Measurements from ENCODE around the gene KRT36. TPM values are rescaled to one million over a fixed set of nuclear protein-coding genes. Genes with fewer than 3 reads are reported as not detected.

The KRT36 gene
- total RNA-seq, 1 donor from 2014 or later = not detected

GRCh38 chr17:41437254-41437653, 52.5 kb downstream of the KRT36 start:
- H3K36me3 ChIP-seq = no peaks in the 10 kb centered on the region
- DNase-seq (ENCODE audit: extremely low spot score in 2 of 2) = no peak
- H3K27me3 ChIP-seq = no peaks in the 10 kb centered on the region
- H3K27ac ChIP-seq = no peak overlapping the region
- H3K4me3 ChIP-seq = no peak overlapping the region
- TF ChIP-seq POLR2A (IDR thresholded peaks at IDR 0.05) (no peak), POLR2AphosphoS5 (IDR thresholded peaks at IDR 0.05; ENCODE audit: insufficient read depth in 1 of 2, low read depth in 1 of 2) (no peak), CTCF (IDR thresholded peaks at IDR 0.05) (no peak)
- peaks cover 9% of the 10 kb centered on the region for H3K4me1 ChIP-seq
- H3K9me3 ChIP-seq = no peaks in the 10 kb centered on the region
- intact Hi-C loops (cut with DNase I) = no loop called here

Small RNA genes lying within 50 kb of the gene (microRNA-seq; reads per million reads assigned to microRNA genes)
- gene MIR6510 (ENCODE audit: borderline number of aligned reads, borderline replicate concordance) = 203 reads per million, percentile 60 among the genes with 10 or more reads in this experiment

Small RNA genes lying within 50 kb of the gene (small RNA-seq; reads per million reads assigned to genes)
- gene RNU2-32P = not detected

Other genes with a start within 250 kb of the KRT36 start
- not detected for gene KRTAP9-4, start 240.2 kb downstream of the KRT36 start, total RNA-seq
- gene KRTAP9-9, start 234.5 kb downstream of the KRT36 start, total RNA-seq = not detected
- not detected for gene KRTAP9-6, start 224.5 kb downstream of the KRT36 start, total RNA-seq
- gene KRTAP9-7, start 214.2 kb downstream of the KRT36 start, total RNA-seq = not detected
- not detected for gene KRTAP29-1, start 187.1 kb downstream of the KRT36 start, total RNA-seq
- not detected for gene KRTAP16-1, start 180.6 kb downstream of the KRT36 start, total RNA-seq
- gene KRTAP17-1, start 174.2 kb downstream of the KRT36 start, total RNA-seq = not detected
- 1.5 TPM for gene KRT33A, start 139.1 kb downstream of the KRT36 start, total RNA-seq
- gene KRT33B, start 120.1 kb downstream of the KRT36 start, total RNA-seq = not detected
- 0.74 TPM for gene KRT34, start 107.6 kb downstream of the KRT36 start, total RNA-seq
- not detected for gene KRT31, start 92.3 kb downstream of the KRT36 start, total RNA-seq
- gene KRT37, start 65.3 kb downstream of the KRT36 start, total RNA-seq = not detected
- not detected for gene KRT38, start 48.9 kb downstream of the KRT36 start, total RNA-seq
- gene KRT32, start 22.5 kb downstream of the KRT36 start, total RNA-seq = not detected
- gene KRT35, start 8.8 kb downstream of the KRT36 start, total RNA-seq = not detected
- gene KRT13, start 15.7 kb upstream of the KRT36 start, total RNA-seq = 10,968 TPM
- 931 TPM for gene KRT15, start 29.0 kb upstream of the KRT36 start, total RNA-seq
- gene KRT19, start 38.4 kb upstream of the KRT36 start, total RNA-seq = 198 TPM
- gene KRT9, start 82.1 kb upstream of the KRT36 start, total RNA-seq = not detected
- gene KRT14, start 97.0 kb upstream of the KRT36 start, total RNA-seq = 1,546 TPM
- 872 TPM for gene KRT16, start 122.9 kb upstream of the KRT36 start, total RNA-seq
- 165 TPM for gene KRT17, start 134.7 kb upstream of the KRT36 start, total RNA-seq
- 204 TPM for gene EIF1, start 199.0 kb upstream of the KRT36 start, total RNA-seq
- not detected for gene GAST, start 222.4 kb upstream of the KRT36 start, total RNA-seq
- gene HAP1, start 244.7 kb upstream of the KRT36 start, total RNA-seq = 1.2 TPM